ENCODE data around the gene GLB1L. TPM values are rescaled to one million over a fixed set of nuclear protein-coding genes. Genes with fewer than 3 reads are reported as not detected.
A peak's percentile ranks its signal among the peaks of the same experiment; 100 is the strongest.
"Not testable (repeated sequence)": the region's sequence is repeated elsewhere in the genome, so short reads cannot be mapped to it uniquely, and the experiment has no call there.

GLB1L gene
- total RNA-seq, 4 donors from 2014 or later, result 1.6 to 7.7 (median 3.9) TPM

DNA sequence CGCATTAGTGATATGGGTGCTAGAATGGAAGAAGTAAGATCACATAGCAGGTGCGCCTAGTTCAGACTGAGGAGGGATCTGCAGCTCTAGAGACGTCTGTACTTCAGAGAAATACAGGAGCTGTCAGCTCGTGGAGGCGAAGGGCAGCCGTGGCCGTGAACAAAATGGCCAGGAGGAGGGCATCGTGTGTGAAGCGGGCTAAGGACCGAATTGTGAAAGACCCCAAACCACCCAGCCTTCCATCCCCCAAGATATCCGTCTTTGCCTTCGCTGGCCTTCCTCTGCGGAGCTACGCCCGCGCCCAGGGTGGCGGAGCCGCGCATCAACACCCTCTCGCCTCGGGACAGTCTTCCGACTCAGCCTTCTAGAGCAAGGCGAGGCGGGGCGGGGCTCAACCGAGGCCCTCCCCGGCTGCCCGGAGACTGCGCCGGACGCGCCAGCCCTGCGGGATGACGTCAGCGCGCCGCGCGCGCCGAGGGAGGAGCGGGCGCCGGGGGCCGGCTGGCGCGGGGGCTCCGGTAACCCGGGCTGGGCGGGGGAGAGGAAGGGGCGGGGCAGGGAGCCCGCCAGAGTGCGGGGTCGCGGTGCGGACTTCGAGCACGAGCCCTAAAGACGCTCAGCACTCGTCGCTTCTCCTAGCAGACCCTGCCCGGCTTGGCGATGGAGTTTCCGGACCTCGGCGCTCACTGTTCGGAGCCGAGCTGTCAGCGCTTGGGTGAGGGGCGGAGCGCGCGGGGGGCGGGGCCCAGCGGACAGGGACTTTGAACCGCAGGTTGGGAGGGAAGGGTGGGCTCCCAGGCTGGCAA lies 38.7 kb downstream of the GLB1L start, which contains the start of gene ZFAND2B:
TSS of gene ZFAND2B (plus strand) at position 455 of the 806 bp plus-strand sequence. CDS start at position 661, 206 bp downstream.
- 1 to 2% methylated on average over 41 to 58 of the region's 76 CpGs for WGBS, 2 donors
- TF ChIP-seq POLR2A (IDR thresholded peaks at IDR 0.05) (peak in 1 of 2 donors; percentile 70), CTCF (IDR thresholded peaks at IDR 0.05) (no peak)
- peak within 1 kb of the TSS; percentile 50 for H3K4me3 ChIP-seq (ENCODE audit: low read depth, poor library complexity, severe bottlenecking)
- intact Hi-C loops (cut with DNase I; ENCODE audit: low total_unique reads), result no loop called here
- peak; percentile 93 to 99 for DNase-seq (ENCODE audit: low spot score in 2 of 2)

- no peak for TF ChIP-seq CTCF (IDR thresholded peaks at IDR 0.05)
- TF ChIP-seq POLR2A (IDR thresholded peaks at IDR 0.05), result no peak
- no peak overlapping the region for H3K4me3 ChIP-seq (ENCODE audit: low read depth, poor library complexity, severe bottlenecking)
- WGBS, 2 donors, result 20 to 23% methylated on average over 7 of the region's 7 CpGs
- intact Hi-C loops (cut with DNase I; ENCODE audit: low total_unique reads), result no loop called here
- peak in 1 of 2 donors; percentile 84 for DNase-seq (ENCODE audit: low spot score in 2 of 2)
These were observed 39.3 kb downstream of the GLB1L start for GRCh38 chr2:219205981-219206327.

- TF ChIP-seq POLR2A (IDR thresholded peaks at IDR 0.05), result no peak
- no peak for TF ChIP-seq CTCF (IDR thresholded peaks at IDR 0.05)
- no peak overlapping the region for H3K4me3 ChIP-seq (ENCODE audit: low read depth, poor library complexity, severe bottlenecking)
- WGBS, 2 donors, result 84 to 87% methylated on average over 5 of the region's 5 CpGs
- DNase-seq (ENCODE audit: low spot score in 2 of 2), result peak in 1 of 2 donors; percentile 17
- intact Hi-C loops (cut with DNase I; ENCODE audit: low total_unique reads), result no loop called here
These were observed 40.1 kb downstream of the GLB1L start for GRCh38 chr2:219205165-219205538.

DNA sequence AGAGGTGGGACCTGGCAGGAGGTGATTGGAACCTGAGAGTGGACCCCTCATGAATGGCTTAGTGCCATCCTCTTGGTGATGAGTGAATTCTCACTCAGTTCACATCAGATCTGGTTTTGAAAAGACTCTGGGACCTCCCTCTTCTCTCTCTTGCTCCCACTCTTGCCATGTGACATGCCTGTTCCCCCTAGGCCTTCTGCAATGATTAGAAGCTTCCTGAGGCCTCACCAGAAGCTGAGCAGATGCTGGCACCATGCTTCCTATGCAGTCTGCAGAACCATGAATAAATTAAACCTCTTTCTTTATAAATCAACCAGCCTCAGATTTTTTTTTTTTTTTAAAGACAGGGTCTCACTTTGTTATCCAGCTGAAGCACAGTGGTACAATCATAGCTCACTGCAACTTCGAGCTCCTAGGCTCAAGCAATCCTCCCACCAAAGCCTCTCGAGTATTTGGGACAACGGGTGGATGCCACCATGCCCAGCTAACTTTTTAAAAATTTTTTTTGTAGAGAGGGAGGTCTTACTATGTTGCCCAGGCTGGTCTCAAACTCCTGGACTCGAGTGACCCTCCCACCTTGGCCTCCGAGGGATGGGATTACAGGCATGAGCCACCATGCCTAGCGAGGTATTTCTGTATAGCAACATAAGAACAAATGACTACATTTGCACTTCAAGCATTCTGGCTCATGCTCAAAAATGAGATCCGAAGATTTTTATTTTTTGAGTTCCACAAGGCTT lies 40.6 kb downstream of the GLB1L start:
- DNase-seq (ENCODE audit: low spot score in 2 of 2), result peak in 1 of 2 donors; percentile 17
- H3K4me3 ChIP-seq (ENCODE audit: low read depth, poor library complexity, severe bottlenecking), result no peak overlapping the region
- intact Hi-C loops (cut with DNase I; ENCODE audit: low total_unique reads), result no loop called here
- no peak for TF ChIP-seq POLR2A (IDR thresholded peaks at IDR 0.05)
- TF ChIP-seq CTCF (IDR thresholded peaks at IDR 0.05), result no peak
- WGBS, 2 donors, result 86 to 90% methylated on average over 7 of the region's 7 CpGs

DNA sequence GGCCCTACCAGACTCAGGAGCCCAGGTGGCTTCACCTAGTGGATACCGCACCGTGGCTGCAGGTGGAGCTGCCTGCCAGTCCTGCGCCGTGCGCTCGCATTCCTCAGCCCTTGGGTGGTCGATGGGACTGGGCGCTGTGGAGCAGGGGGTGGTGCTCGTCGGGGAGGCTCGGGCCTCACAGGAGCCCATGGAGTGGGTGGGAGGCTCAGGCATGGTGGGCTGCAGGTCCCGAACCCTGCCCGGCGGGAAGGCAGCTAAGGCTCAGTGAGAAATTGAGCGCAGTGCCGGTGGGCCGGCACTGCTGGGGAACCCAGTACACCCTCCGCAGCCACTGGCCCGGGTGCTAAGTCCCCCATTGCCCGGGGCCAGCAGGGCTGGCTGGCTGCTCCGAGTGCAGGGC lies 43.9 kb downstream of the GLB1L start:
- 75 to 93% methylated on average over 13 to 21 of the region's 21 CpGs for WGBS, 2 donors
- intact Hi-C loops (cut with DNase I; ENCODE audit: low total_unique reads); H3K4me3 ChIP-seq (ENCODE audit: low read depth, poor library complexity, severe bottlenecking): not testable (repeated sequence)
- peak in 1 of 2 donors; percentile 58 for DNase-seq (ENCODE audit: low spot score in 2 of 2)

GRCh38 chr2:219200502-219201326 lies 44.5 kb downstream of the GLB1L start:
- H3K4me3 ChIP-seq (ENCODE audit: low read depth, poor library complexity, severe bottlenecking); intact Hi-C loops (cut with DNase I; ENCODE audit: low total_unique reads): not testable (repeated sequence)
- peak in 1 of 2 donors; percentile 45 for DNase-seq (ENCODE audit: low spot score in 2 of 2)
- WGBS, 2 donors, result 77 to 80% methylated on average over 26 of the region's 26 CpGs

All from lower leg skin (tissue), 4 donors.